Aorta (tissue), 5 donors: Measurements from ENCODE around the gene NFIC. TPM values are rescaled to one million over a fixed set of nuclear protein-coding genes. Genes with fewer than 3 reads are reported as not detected.

Source experiments
- ATAC-seq: fragments of 200-7000 bp; cut with Tn5 transposase; one replicate; pipeline ENCODE4 v1.9.1; 2022; ENCODE audit warnings: moderate library complexity; ENCODE audit not compliant: low FRiP score
- DNase-seq, 2 donors: peaks; one replicate each; pipeline ENCODE4 v3.0.0-alpha.2; 2020
- H3K27ac ChIP-seq, 2 donors: one replicate each; pipeline ENCODE4 v1.5.1; 2013; ENCODE audit warnings: low read length in 2 of 2, mild to moderate bottlenecking in 2 of 2, moderate library complexity in 2 of 2, control low read depth in 1 of 2, inconsistent platforms in 1 of 2, low read depth in 1 of 2
- H3K27me3 ChIP-seq, 2 donors: one replicate each; pipeline ENCODE4 v1.6.1; 2013; ENCODE audit warnings: control low read depth in 1 of 2, low read length in 1 of 2, mild to moderate bottlenecking in 1 of 2, moderate library complexity in 1 of 2; ENCODE audit not compliant: insufficient read depth in 2 of 2, control insufficient read depth in 1 of 2
- H3K36me3 ChIP-seq, 2 donors: one replicate each; pipeline ENCODE4 v1.6.1; 2013; ENCODE audit warnings: control low read depth in 1 of 2, low read length in 1 of 2, mild to moderate bottlenecking in 1 of 2; ENCODE audit not compliant: insufficient read depth in 2 of 2, control insufficient read depth in 1 of 2
- H3K4me1 ChIP-seq, 2 donors: one replicate each; pipeline ENCODE4 v1.6.1; 2013; ENCODE audit warnings: low read length in 2 of 2, control low read depth in 1 of 2, mild to moderate bottlenecking in 1 of 2, moderate library complexity in 1 of 2; ENCODE audit not compliant: insufficient read depth in 2 of 2, control insufficient read depth in 1 of 2
- H3K4me3 ChIP-seq, 2 donors: one replicate each; pipeline ENCODE4 v1.5.1; 2013; ENCODE audit warnings: low read length in 2 of 2, control low read depth in 1 of 2, mild to moderate bottlenecking in 1 of 2
- H3K9me3 ChIP-seq: one replicate; pipeline ENCODE4 v1.6.1; 2013; ENCODE audit warnings: mild to moderate bottlenecking, low read length; ENCODE audit not compliant: control insufficient read depth
- WGBS, 2 donors: extraction: QIAGEN DNeasy Blood & Tissue Kit; methylation state at CpG; one replicate each; pipeline ENCODE4 v1.1.7; 2013; 5-methylcytosine and 5-hydroxymethylcytosine counted together
- intact Hi-C, 2 donors: fragments of 100-400 bp; cut with DNase I; formaldehyde crosslinking; loops; one replicate each; pipeline versions ENCODE4 v1.14.2 to v1.15.0; 2022
- polyA plus RNA-seq, 2 donors: library from polyadenylated mRNA; stranded (reverse); fragments of 200-250 nt; gene quantifications; one replicate each; pipeline ENCODE4 v1.2.3, GENCODE V29; 2013
- total RNA-seq, 2 donors: library from RNA; stranded (reverse); fragmentation: NEBNext Ultra II Directional; extraction: Animal tissue kit (Norgen Biotek cat#: 25700); gene quantifications; one replicate each; pipeline ENCODE4 v1.2.1, GENCODE V29; 2021
- donor health status: healthy with polysubstance abuse.
- donor health status: Bipolar disorder and iron deficiency.
- donor health status: DM: no; HTN: no; CAD: no.
- donor health status: DM: no; HTN: no; CAD: no.
- donor health status: DM: yes; HTN: yes; CAD: no.

Gene NFIC
- total and polyA plus RNA-seq, 4 donors: 37.5 to 188 (median 106) TPM

- Histone ChIP-seq H3K4me1 (no peaks in the 10 kb centered on the region), H3K27me3 (no peaks in the 10 kb centered on the region)
- WGBS, 2 donors: 76% methylated on average over 26 of the region's 26 CpGs
Observed at GRCh38 chr19:3511506-3512251, 145.3 kb downstream of the NFIC start.

GRCh38 chr19:3512562-3513228 is 146.3 kb downstream of the NFIC start:
- WGBS, 2 donors: 73 to 83% methylated on average over 17 of the region's 17 CpGs
- no peak for ATAC-seq

More at GRCh38 chr19:3511506-3512251, 145.3 kb downstream of the NFIC start:
- intact Hi-C loops: no loop called here
- Histone ChIP-seq H3K27ac (no peak overlapping the region), H3K36me3 (peaks cover 0 to 2% of the 10 kb centered on the region in 2 donors), H3K4me3 (no peak overlapping the region), H3K9me3 (no peaks in the 10 kb centered on the region)
- DNase-seq (no peak), ATAC-seq (no peak)

GRCh38 chr19:3513229-3514140 is 147.1 kb downstream of the NFIC start:
- Histone ChIP-seq H3K27me3 (no peaks in the 10 kb centered on the region), H3K4me3 (no peak overlapping the region), H3K9me3 (no peaks in the 10 kb centered on the region), H3K27ac (no peak overlapping the region), H3K4me1 (no peaks in the 10 kb centered on the region), H3K36me3 (peaks cover 0 to 2% of the 10 kb centered on the region in 2 donors)
- DNase-seq (no peak), ATAC-seq (no peak)
- 68 to 72% methylated on average over 23 of the region's 23 CpGs for WGBS, 2 donors
- intact Hi-C loops: no loop called here

More at GRCh38 chr19:3512562-3513228, 146.3 kb downstream of the NFIC start:
- no peaks in the 10 kb centered on the region for H3K27me3 ChIP-seq
- intact Hi-C loops: no loop called here
- H3K9me3 ChIP-seq: no peaks in the 10 kb centered on the region
- no peak overlapping the region for H3K27ac ChIP-seq
- H3K4me3 ChIP-seq: no peak overlapping the region
- H3K4me1 ChIP-seq: no peaks in the 10 kb centered on the region
- no peak for DNase-seq
- peaks cover 0 to 2% of the 10 kb centered on the region in 2 donors for H3K36me3 ChIP-seq

GRCh38 chr19:3514930-3515329 is 148.5 kb downstream of the NFIC start:
- no peak overlapping the region for H3K27ac ChIP-seq
- ATAC-seq (no peak), DNase-seq (no peak)
- intact Hi-C loops: no loop called here
- H3K36me3 ChIP-seq: no peaks in the 10 kb centered on the region
- H3K4me1 ChIP-seq: no peaks in the 10 kb centered on the region
- H3K4me3 ChIP-seq: no peak overlapping the region
- H3K9me3 ChIP-seq: no peaks in the 10 kb centered on the region
- H3K27me3 ChIP-seq: no peaks in the 10 kb centered on the region
- WGBS, 2 donors: 90 to 91% methylated on average over 12 of the region's 12 CpGs

- 72 to 79% methylated on average over 15 of the region's 15 CpGs for WGBS, 2 donors
- Histone ChIP-seq H3K4me3 (no peak overlapping the region), H3K27me3 (no peaks in the 10 kb centered on the region), H3K4me1 (no peaks in the 10 kb centered on the region), H3K27ac (no peak overlapping the region), H3K36me3 (no peaks in the 10 kb centered on the region), H3K9me3 (no peaks in the 10 kb centered on the region)
- no peak for ATAC-seq
- DNase-seq: no peak
- intact Hi-C loops: no loop called here
Observed at GRCh38 chr19:3515891-3516422, 149.6 kb downstream of the NFIC start.

GRCh38 chr19:3516675-3517207 is 150.4 kb downstream of the NFIC start:
- H3K27ac ChIP-seq: no peak overlapping the region
- intact Hi-C loops: no loop called here
- no peak for ATAC-seq
- H3K9me3 ChIP-seq: no peaks in the 10 kb centered on the region
- no peak for DNase-seq
- H3K4me1 ChIP-seq: no peaks in the 10 kb centered on the region
- no peaks in the 10 kb centered on the region for H3K27me3 ChIP-seq
- WGBS, 2 donors: 19 to 33% methylated on average over 15 of the region's 15 CpGs
- no peak overlapping the region for H3K4me3 ChIP-seq
- H3K36me3 ChIP-seq: no peaks in the 10 kb centered on the region

- Histone ChIP-seq H3K4me3 (no peak overlapping the region), H3K4me1 (no peaks in the 10 kb centered on the region), H3K27ac (no peak overlapping the region), H3K9me3 (no peaks in the 10 kb centered on the region), H3K27me3 (no peaks in the 10 kb centered on the region), H3K36me3 (no peaks in the 10 kb centered on the region)
- DNase-seq (no peak), ATAC-seq (no peak)
- WGBS, 2 donors: 91 to 99% methylated on average over 2 of the region's 2 CpGs
- intact Hi-C loops: no loop called here
Observed at GRCh38 chr19:3517638-3518037, 151.3 kb downstream of the NFIC start.

- ATAC-seq (no peak), DNase-seq (no peak)
- Histone ChIP-seq H3K27me3 (no peaks in the 10 kb centered on the region), H3K36me3 (no peaks in the 10 kb centered on the region), H3K27ac (no peak overlapping the region), H3K4me3 (no peak overlapping the region), H3K9me3 (no peaks in the 10 kb centered on the region), H3K4me1 (no peaks in the 10 kb centered on the region)
- intact Hi-C loops: no loop called here
- WGBS, 2 donors: 67 to 75% methylated on average over 10 of the region's 10 CpGs
Observed at GRCh38 chr19:3518255-3518654, 151.9 kb downstream of the NFIC start.
